Measurements from ENCODE around the gene TSNAXIP1. TPM values are rescaled to one million over a fixed set of nuclear protein-coding genes. Genes with fewer than 3 reads are reported as not detected.
A peak's percentile ranks its signal among the peaks of the same experiment; 100 is the strongest.

TSNAXIP1 gene
- total RNA-seq, 1 donor: 0.99 TPM

DNA sequence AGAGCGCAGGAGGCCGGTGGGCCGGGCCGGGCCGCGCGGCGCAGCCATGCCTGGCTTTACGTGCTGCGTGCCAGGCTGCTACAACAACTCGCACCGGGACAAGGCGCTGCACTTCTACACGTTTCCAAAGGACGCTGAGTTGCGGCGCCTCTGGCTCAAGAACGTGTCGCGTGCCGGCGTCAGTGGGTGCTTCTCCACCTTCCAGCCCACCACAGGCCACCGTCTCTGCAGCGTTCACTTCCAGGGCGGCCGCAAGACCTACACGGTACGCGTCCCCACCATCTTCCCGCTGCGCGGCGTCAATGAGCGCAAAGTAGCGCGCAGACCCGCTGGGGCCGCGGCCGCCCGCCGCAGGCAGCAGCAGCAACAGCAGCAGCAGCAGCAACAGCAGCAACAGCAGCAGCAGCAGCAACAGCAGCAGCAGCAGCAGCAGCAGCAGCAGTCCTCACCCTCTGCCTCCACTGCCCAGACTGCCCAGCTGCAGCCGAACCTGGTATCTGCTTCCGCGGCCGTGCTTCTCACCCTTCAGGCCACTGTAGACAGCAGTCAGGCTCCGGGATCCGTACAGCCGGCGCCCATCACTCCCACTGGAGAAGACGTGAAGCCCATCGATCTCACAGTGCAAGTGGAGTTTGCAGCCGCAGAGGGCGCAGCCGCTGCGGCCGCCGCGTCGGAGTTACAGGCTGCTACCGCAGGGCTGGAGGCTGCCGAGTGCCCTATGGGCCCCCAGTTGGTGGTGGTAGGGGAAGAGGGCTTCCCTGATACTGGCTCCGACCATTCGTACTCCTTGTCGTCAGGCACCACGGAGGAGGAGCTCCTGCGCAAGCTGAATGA is 36.0 kb downstream of the TSNAXIP1 start:
- TF ChIP-seq, protein P1, sequence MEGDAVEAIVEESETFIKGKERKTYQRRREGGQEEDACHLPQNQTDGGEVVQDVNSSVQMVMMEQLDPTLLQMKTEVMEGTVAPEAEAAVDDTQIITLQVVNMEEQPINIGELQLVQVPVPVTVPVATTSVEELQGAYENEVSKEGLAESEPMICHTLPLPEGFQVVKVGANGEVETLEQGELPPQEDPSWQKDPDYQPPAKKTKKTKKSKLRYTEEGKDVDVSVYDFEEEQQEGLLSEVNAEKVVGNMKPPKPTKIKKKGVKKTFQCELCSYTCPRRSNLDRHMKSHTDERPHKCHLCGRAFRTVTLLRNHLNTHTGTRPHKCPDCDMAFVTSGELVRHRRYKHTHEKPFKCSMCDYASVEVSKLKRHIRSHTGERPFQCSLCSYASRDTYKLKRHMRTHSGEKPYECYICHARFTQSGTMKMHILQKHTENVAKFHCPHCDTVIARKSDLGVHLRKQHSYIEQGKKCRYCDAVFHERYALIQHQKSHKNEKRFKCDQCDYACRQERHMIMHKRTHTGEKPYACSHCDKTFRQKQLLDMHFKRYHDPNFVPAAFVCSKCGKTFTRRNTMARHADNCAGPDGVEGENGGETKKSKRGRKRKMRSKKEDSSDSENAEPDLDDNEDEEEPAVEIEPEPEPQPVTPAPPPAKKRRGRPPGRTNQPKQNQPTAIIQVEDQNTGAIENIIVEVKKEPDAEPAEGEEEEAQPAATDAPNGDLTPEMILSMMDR (IDR thresholded peaks at IDR 0.05; ENCODE audit: insufficient read depth, low read length): peak; percentile 37
- peak overlapping the region; percentile 80 for H3K4me3 ChIP-seq (ENCODE audit: low read depth, low read length)
- peak; percentile 54 for DNase-seq (ENCODE audit: low read depth)

DNA sequence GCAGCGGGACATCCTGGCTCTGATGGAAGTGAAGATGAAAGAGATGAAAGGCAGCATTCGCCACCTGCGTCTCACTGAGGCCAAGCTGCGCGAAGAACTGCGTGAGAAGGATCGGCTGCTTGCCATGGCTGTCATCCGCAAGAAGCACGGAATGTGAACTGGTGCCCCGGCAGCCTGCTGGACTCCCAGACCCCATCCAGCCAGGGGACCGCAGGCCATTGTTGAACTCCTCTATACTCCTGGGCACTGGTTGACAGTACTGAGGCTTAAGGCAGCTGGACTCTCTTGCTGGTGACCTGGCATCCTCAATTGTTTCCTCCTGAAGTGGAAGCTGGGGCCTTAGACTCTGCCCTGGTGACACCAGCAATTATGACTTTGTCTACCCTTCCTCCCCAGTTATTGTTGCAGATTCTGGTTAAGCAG is 36.7 kb downstream of the TSNAXIP1 start:
- no peak for DNase-seq (ENCODE audit: low read depth)
- peak overlapping the region; percentile 80 for H3K4me3 ChIP-seq (ENCODE audit: low read depth, low read length)
- TF ChIP-seq, protein P1 (IDR thresholded peaks at IDR 0.05; ENCODE audit: insufficient read depth, low read length): no peak

DNA sequence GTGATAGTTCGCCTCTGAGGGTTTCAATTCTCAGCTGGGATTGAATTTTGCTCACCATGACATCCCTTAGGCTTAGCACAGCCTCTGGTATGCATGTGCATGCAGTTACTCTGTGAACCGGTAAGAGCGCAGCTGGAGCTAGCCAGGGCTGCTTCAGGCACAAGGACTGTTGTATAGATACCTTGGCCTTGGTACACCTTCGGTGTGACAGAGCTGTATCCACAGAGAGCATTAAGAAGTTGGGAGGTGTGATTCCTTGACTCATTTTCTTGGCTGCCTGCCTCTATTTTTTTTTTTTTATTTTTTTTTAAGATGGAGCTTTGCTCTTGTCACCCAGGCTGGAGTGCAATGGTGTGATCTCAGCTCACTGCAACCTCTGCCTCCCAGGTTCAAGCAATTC is 37.8 kb downstream of the TSNAXIP1 start:
- TF ChIP-seq, protein P1 (IDR thresholded peaks at IDR 0.05; ENCODE audit: insufficient read depth, low read length): peak; percentile 55
- DNase-seq (ENCODE audit: low read depth): peak; percentile 47
- peak overlapping the region; percentile 7 for H3K4me3 ChIP-seq (ENCODE audit: low read depth, low read length)

DNA sequence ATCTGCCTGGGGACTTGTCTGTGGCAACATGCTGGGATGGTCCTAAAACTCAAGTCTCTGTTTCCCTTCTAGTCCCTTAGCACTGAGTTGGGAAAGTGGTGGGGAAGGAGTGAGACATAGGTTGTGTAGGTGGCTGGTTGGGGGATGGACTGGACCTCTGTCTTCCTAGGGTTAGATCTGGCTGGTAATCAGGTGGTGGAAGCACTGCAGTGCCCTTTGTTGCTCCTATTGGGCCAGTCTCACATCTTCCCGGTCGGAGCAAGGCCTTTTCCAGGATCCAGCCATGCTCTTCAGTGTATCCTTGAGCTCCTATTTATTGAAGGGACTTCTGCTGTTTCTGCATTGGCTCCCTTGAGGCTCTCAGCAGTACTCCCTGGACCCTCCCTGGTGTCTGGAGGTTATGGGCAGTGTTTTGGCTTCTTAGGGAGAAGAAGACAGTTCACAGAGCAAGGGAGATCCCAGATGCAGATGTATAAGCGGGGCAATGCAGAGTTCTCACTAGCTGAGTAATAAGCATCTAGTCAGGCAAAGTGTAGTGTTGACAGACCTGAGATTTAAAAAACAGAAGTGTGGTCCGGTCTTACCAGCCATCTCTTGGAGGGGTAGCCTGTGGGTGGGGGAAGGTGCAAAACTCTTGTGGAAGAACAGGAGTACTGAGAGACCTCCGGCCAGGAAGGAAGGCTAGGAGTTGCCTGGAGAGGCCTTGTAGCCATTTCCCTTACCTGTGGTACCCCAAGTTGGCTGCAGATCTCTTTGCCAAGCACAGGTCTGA is 38.8 kb downstream of the TSNAXIP1 start:
- peak overlapping the region; percentile 83 for H3K4me3 ChIP-seq (ENCODE audit: low read depth, low read length)
- DNase-seq (ENCODE audit: low read depth): no peak
- TF ChIP-seq, protein P1 (IDR thresholded peaks at IDR 0.05; ENCODE audit: insufficient read depth, low read length): no peak

DNA sequence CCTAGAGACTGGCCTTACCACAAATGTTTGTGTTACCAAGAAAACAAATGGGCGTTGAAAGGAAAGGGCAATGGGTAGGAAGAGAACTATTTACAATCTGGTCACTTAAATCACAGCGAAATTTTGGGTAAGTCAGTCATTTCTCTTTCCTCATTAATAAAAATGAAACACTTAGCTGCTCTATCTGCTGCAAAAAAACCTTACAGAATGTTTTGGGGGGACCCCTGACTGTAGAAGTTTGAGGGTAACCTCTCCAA is 39.3 kb downstream of the TSNAXIP1 start:
- no peak for DNase-seq (ENCODE audit: low read depth)
- TF ChIP-seq, protein P1 (IDR thresholded peaks at IDR 0.05; ENCODE audit: insufficient read depth, low read length): no peak
- peak overlapping the region; percentile 83 for H3K4me3 ChIP-seq (ENCODE audit: low read depth, low read length)

DNA sequence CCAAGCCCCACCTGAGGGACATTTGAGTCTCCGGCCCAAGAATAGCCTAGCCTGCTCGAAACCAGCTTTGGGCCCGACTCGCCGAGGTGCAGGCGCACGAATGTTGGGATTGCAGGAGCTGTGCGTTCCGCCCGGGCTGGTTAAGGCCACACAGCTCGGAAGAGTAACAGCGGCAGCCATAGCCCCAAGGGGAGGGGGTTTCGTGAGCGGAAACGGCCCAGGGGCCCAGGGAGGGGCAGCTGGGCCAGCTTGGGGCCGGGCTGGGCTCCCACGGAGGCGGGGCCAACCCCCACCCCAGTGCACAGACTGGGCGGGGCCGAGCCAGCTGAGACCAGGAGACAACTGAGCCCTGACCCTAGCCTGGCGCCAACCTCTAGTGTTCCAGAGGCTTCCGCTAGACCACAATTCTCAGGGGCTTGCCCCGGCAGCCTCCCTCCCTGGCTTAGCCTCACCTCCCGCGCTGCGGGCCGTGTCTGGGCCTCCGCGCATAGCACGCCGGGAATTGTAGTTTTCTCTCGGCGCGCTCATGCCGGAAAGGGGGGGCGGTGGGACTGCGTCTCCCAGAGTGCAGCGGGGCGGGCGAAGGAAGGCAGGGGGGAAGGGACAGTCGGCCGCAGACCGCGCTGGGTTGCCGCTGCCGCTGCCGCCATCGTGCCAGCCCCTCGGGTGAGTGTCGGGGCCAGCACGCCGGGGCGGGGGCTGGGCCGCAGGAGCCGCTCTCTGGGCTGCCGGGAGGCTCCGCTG is 39.8 kb downstream of the TSNAXIP1 start, which contains the start of gene NUTF2:
Gene NUTF2, plus strand, starts transcription at position 614 of the 744 bp plus-strand sequence. CDS start 18,198 bp downstream, outside the sequence.
- TF ChIP-seq, protein P1 (IDR thresholded peaks at IDR 0.05; ENCODE audit: insufficient read depth, low read length): no peak
- DNase-seq (ENCODE audit: low read depth): peak; percentile 86
- H3K4me3 ChIP-seq (ENCODE audit: low read depth, low read length): peak within 1 kb of the TSS; percentile 83

Measured in fibroblast of the aortic adventitia (primary cell).